Measurements from ENCODE around the gene ZBP1. TPM values are rescaled to one million over a fixed set of nuclear protein-coding genes. Genes with fewer than 3 reads are reported as not detected.
A peak's percentile ranks its signal among the peaks of the same experiment; 100 is the strongest.

The ZBP1 gene
- total RNA-seq, 1 donor from 2014 or later: not detected

GRCh38 chr20:57649617-57650015 is 29.4 kb upstream of the ZBP1 start:
- Mint-ChIP-seq H3K4me1 (ENCODE audit: unreplicated experiment) (peaks cover 5% of the 10 kb centered on the region), H3K9me3 (peaks cover 8% of the 10 kb centered on the region), H3K27ac (no peak overlapping the region), H3K27me3 (peaks cover 20% of the 10 kb centered on the region), H3K4me3 (no peak overlapping the region), H3K36me3 (no peaks in the 10 kb centered on the region)
- no peak for TF ChIP-seq CTCF (conservative IDR thresholded peaks at IDR 0.05)
- no peak for DNase-seq (ENCODE audit: extremely low spot score, unreplicated experiment)

GRCh38 chr20:57648878-57649616 is 28.8 kb upstream of the ZBP1 start:
- Mint-ChIP-seq H3K27ac (no peak overlapping the region), H3K9me3 (peaks cover 8% of the 10 kb centered on the region), H3K4me1 (ENCODE audit: unreplicated experiment) (no peaks in the 10 kb centered on the region), H3K4me3 (no peak overlapping the region), H3K27me3 (peaks cover 16% of the 10 kb centered on the region), H3K36me3 (no peaks in the 10 kb centered on the region)
- no peak for TF ChIP-seq CTCF (conservative IDR thresholded peaks at IDR 0.05)
- DNase-seq (ENCODE audit: extremely low spot score, unreplicated experiment): no peak

GRCh38 chr20:57647933-57648785 is 27.9 kb upstream of the ZBP1 start:
- no peak for TF ChIP-seq CTCF (conservative IDR thresholded peaks at IDR 0.05)
- Mint-ChIP-seq H3K4me1 (ENCODE audit: unreplicated experiment) (no peaks in the 10 kb centered on the region), H3K9me3 (peaks cover 8% of the 10 kb centered on the region), H3K36me3 (no peaks in the 10 kb centered on the region), H3K4me3 (no peak overlapping the region), H3K27ac (no peak overlapping the region), H3K27me3 (peaks cover 18% of the 10 kb centered on the region)
- DNase-seq (ENCODE audit: extremely low spot score, unreplicated experiment): no peak

GRCh38 chr20:57647006-57647932 is 27.0 kb upstream of the ZBP1 start:
- Mint-ChIP-seq H3K36me3 (no peaks in the 10 kb centered on the region), H3K9me3 (peaks cover 8% of the 10 kb centered on the region), H3K4me1 (ENCODE audit: unreplicated experiment) (no peaks in the 10 kb centered on the region), H3K4me3 (no peak overlapping the region), H3K27ac (no peak overlapping the region), H3K27me3 (peaks cover 23% of the 10 kb centered on the region)
- peak; percentile 58 for DNase-seq (ENCODE audit: extremely low spot score, unreplicated experiment)
- TF ChIP-seq CTCF (conservative IDR thresholded peaks at IDR 0.05): no peak

GRCh38 chr20:57638895-57639236 is 18.6 kb upstream of the ZBP1 start:
- DNase-seq (ENCODE audit: extremely low spot score, unreplicated experiment): no peak
- Mint-ChIP-seq H3K4me1 (ENCODE audit: unreplicated experiment) (no peaks in the 10 kb centered on the region), H3K9me3 (peaks cover 8% of the 10 kb centered on the region), H3K27me3 (peaks cover 34% of the 10 kb centered on the region), H3K27ac (no peak overlapping the region), H3K4me3 (no peak overlapping the region), H3K36me3 (no peaks in the 10 kb centered on the region)
- no peak for TF ChIP-seq CTCF (conservative IDR thresholded peaks at IDR 0.05)

All from type B pancreatic cell (in vitro differentiated cells).